Activated CD4-positive, alpha-beta memory T cell treated with anti-CD3 and anti-CD28 coated beads for 36 hours (primary cell): ENCODE results near the gene RPRD1B. TPM values are rescaled to one million over a fixed set of nuclear protein-coding genes. Genes with fewer than 3 reads are reported as not detected.

Experiments used
- CTCF ChIA-PET: fragments of 350-600 bp; sonication (Branson Sonifier 250); formaldehyde crosslinking; loops from one replicate; lab custom pipeline; 2021; ENCODE audit warnings: antibody characterized with exemption, inconsistent platforms; lab: Charles Lee
- POLR2A ChIA-PET: fragments of 350-600 bp; sonication (Branson Sonifier 250); formaldehyde crosslinking; loops from one replicate; lab custom pipeline; 2021; ENCODE audit warnings: antibody characterized with exemption; lab: Charles Lee
- DNase-seq: peaks from one replicate; pipeline ENCODE4 v3.0.0-alpha.2; 2020
- H3K27ac Mint-ChIP-seq: one replicate; pipeline ENCODE4 v1.8.0; 2021; ENCODE audit warnings: mixed read lengths
- H3K27me3 Mint-ChIP-seq: one replicate; pipeline ENCODE4 v1.8.0; 2021; ENCODE audit warnings: mixed read lengths
- H3K36me3 Mint-ChIP-seq: one replicate; pipeline ENCODE4 v1.8.0; 2021; ENCODE audit warnings: mixed read lengths
- H3K4me1 Mint-ChIP-seq: one replicate; pipeline ENCODE4 v1.8.0; 2021; ENCODE audit warnings: low read depth, mixed read lengths
- H3K4me3 Mint-ChIP-seq: one replicate; pipeline ENCODE4 v1.8.0; 2021; ENCODE audit warnings: mild to moderate bottlenecking, mixed read lengths
- H3K9me3 Mint-ChIP-seq: one replicate; pipeline ENCODE4 v1.8.0; 2021; ENCODE audit warnings: mixed read lengths
- intact Hi-C: fragments of 100-400 bp; cut with micrococcal nuclease; formaldehyde crosslinking; loops from one replicate; pipeline ENCODE4 v1.15.1; 2023
- total RNA-seq, 2 experiments: library from RNA; stranded (reverse); gene quantifications; one replicate each; pipeline ENCODE4 v1.2.3, GENCODE V29; 2021

RPRD1B gene
- total RNA-seq, 2 experiments from 2014 or later = 26.2 to 28.9 TPM

- Mint-ChIP-seq H3K36me3 (peaks cover 45% of the 10 kb centered on the region), H3K27me3 (no peaks in the 10 kb centered on the region), H3K9me3 (peaks cover 3% of the 10 kb centered on the region), H3K4me3 (no peak overlapping the region), H3K4me1 (peaks cover 12% of the 10 kb centered on the region), H3K27ac (no peak overlapping the region)
- no peak for DNase-seq
- CTCF ChIA-PET = interaction anchor here (1.2 to 7.1 kb wide), 2 partner anchors 20 to 145 kb away, joined by 4 to 119 read pairs; no protein-coding TSS in a partner anchor
- intact Hi-C loops = no loop called here
- POLR2A ChIA-PET = no interaction called here
Measured at GRCh38 chr20:38078084-38078483, 44.5 kb downstream of the RPRD1B start.

DNA sequence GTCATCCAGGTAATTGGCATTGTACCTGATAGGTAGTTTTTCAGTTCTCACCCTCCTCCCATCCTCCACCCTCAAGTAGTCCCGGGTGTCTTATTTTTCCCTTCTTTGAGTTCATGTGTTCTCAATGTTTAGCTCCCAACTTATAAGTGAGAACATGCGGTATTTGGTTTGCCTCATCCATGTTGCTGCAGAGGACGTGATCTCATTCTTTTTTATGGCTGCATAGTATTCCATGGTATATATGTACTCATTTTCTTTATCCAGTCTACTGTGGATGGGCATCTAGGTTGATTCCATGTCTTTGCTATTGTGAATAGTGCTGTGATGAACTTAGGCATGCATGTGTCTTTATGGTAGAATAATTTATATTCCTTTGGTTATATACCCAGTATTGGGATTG is 45.8 kb downstream of the RPRD1B start:
- DNase-seq = no peak
- peaks cover 3% of the 10 kb centered on the region for H3K9me3 Mint-ChIP-seq
- H3K4me1 Mint-ChIP-seq = peaks cover 2% of the 10 kb centered on the region
- CTCF ChIA-PET = interaction anchor here (1.3 kb wide), 1 partner anchor 21 kb away, joined by 4 read pairs; no protein-coding TSS in a partner anchor
- H3K36me3 Mint-ChIP-seq = peaks cover 46% of the 10 kb centered on the region
- H3K27me3 Mint-ChIP-seq = no peaks in the 10 kb centered on the region
- no peak overlapping the region for H3K27ac Mint-ChIP-seq
- POLR2A ChIA-PET = no interaction called here
- no peak overlapping the region for H3K4me3 Mint-ChIP-seq
- intact Hi-C loops = no loop called here

GRCh38 chr20:38081575-38081974 is 48.0 kb downstream of the RPRD1B start:
- Mint-ChIP-seq H3K36me3 (peaks cover 56% of the 10 kb centered on the region), H3K27me3 (no peaks in the 10 kb centered on the region), H3K27ac (no peak overlapping the region), H3K4me1 (no peaks in the 10 kb centered on the region), H3K4me3 (no peak overlapping the region), H3K9me3 (peaks cover 3% of the 10 kb centered on the region)
- ChIA-PET POLR2A (no interaction called here), CTCF (interaction anchor here (1.1 to 1.2 kb wide), 2 partner anchors 9 to 140 kb away, joined by 3 to 5 read pairs; no protein-coding TSS in a partner anchor)
- intact Hi-C loops = no loop called here
- DNase-seq = no peak

- H3K27me3 Mint-ChIP-seq = no peaks in the 10 kb centered on the region
- peaks cover 3% of the 10 kb centered on the region for H3K9me3 Mint-ChIP-seq
- no peaks in the 10 kb centered on the region for H3K4me1 Mint-ChIP-seq
- ChIA-PET CTCF (interaction anchor here (0.8 to 1.5 kb wide), 2 partner anchors 10 to 25 kb away, joined by 3 to 14 read pairs; no protein-coding TSS in a partner anchor), POLR2A (no interaction called here)
- H3K36me3 Mint-ChIP-seq = peaks cover 57% of the 10 kb centered on the region
- intact Hi-C loops = no loop called here
- no peak for DNase-seq
- no peak overlapping the region for H3K4me3 Mint-ChIP-seq
- H3K27ac Mint-ChIP-seq = no peak overlapping the region
Measured at GRCh38 chr20:38082894-38083293, 49.3 kb downstream of the RPRD1B start.

- no peak overlapping the region for H3K4me3 Mint-ChIP-seq
- no peak for DNase-seq
- H3K4me1 Mint-ChIP-seq = no peaks in the 10 kb centered on the region
- POLR2A ChIA-PET = no interaction called here
- H3K27me3 Mint-ChIP-seq = no peaks in the 10 kb centered on the region
- no peak overlapping the region for H3K27ac Mint-ChIP-seq
- peaks cover 3% of the 10 kb centered on the region for H3K9me3 Mint-ChIP-seq
- peaks cover 54% of the 10 kb centered on the region for H3K36me3 Mint-ChIP-seq
- intact Hi-C loops = no loop called here
- CTCF ChIA-PET = interaction anchor here (0.6 to 1.5 kb wide), 2 partner anchors 10 to 916 kb away, joined by 3 to 14 read pairs; no protein-coding TSS in a partner anchor
Measured at GRCh38 chr20:38083338-38084048, 49.9 kb downstream of the RPRD1B start.

DNA sequence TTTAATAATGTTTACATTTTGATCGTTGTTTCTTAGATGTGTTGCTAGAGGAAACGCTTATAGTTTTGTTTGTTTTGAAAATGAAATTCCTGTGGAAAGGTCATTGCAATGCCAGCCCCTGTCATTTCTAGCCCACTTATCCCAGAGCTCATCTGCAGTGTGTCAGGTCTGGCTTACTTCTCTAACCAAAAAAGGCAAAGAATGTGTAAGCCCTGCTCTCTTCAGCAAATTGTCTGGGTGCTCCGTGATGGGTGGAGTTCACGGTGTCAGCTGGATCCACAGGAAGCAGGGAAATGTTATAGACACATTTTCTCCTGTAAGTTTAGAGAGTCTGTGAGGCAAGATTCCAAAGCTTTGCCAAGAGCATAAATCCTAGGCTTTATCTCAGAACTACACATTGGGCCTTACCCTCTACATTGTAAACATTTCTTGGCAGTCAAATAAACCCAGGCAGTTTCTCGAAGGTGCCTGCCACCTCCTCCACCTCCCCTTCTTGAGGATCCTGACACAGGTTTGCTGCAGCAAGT is 50.9 kb downstream of the RPRD1B start:
- H3K4me3 Mint-ChIP-seq = no peak overlapping the region
- ChIA-PET CTCF (interaction anchor here (1.3 kb wide), 1 partner anchor 11 kb away, joined by 4 read pairs; no protein-coding TSS in a partner anchor), POLR2A (no interaction called here)
- no peak overlapping the region for H3K27ac Mint-ChIP-seq
- H3K36me3 Mint-ChIP-seq = peaks cover 49% of the 10 kb centered on the region
- no peaks in the 10 kb centered on the region for H3K9me3 Mint-ChIP-seq
- H3K27me3 Mint-ChIP-seq = no peaks in the 10 kb centered on the region
- intact Hi-C loops = no loop called here
- H3K4me1 Mint-ChIP-seq = no peaks in the 10 kb centered on the region
- DNase-seq = no peak

DNA sequence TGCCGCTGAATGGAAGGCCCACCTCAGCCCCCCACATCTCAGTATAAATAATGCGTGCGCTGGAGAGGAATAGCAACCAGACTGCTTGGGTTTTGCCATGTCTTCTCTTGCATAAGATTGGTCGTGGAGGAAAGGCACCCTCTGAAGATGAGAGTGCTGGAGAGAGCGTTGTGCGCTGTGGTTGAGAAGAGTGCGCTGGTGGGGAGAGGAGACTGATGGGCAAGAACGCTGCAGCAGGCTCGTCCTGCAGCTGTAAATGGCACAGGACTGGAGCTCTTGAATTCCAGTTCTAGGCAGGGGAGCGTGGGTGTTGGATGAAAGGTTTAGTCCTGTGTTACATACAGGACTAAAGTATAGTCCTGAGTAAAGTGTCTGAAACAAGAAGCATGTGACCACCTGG is 51.5 kb downstream of the RPRD1B start:
- Mint-ChIP-seq H3K9me3 (no peaks in the 10 kb centered on the region), H3K4me1 (no peaks in the 10 kb centered on the region), H3K4me3 (no peak overlapping the region), H3K36me3 (peaks cover 45% of the 10 kb centered on the region), H3K27ac (no peak overlapping the region), H3K27me3 (no peaks in the 10 kb centered on the region)
- intact Hi-C loops = no loop called here
- ChIA-PET CTCF (interaction anchor here (1.3 kb wide), 1 partner anchor 12 kb away, joined by 4 read pairs; no protein-coding TSS in a partner anchor), POLR2A (no interaction called here)
- DNase-seq = no peak

- Mint-ChIP-seq H3K27me3 (no peaks in the 10 kb centered on the region), H3K4me3 (no peak overlapping the region), H3K27ac (no peak overlapping the region), H3K4me1 (peaks cover 23% of the 10 kb centered on the region), H3K9me3 (no peaks in the 10 kb centered on the region), H3K36me3 (peaks cover 37% of the 10 kb centered on the region)
- POLR2A ChIA-PET = no interaction called here
- CTCF ChIA-PET = interaction anchor here (3.9 kb wide), 1 partner anchor 16 kb away, joined by 16 read pairs; no protein-coding TSS in a partner anchor
- no peak for DNase-seq
- intact Hi-C loops = no loop called here
Measured at GRCh38 chr20:38089500-38089899, 56.0 kb downstream of the RPRD1B start.

DNA sequence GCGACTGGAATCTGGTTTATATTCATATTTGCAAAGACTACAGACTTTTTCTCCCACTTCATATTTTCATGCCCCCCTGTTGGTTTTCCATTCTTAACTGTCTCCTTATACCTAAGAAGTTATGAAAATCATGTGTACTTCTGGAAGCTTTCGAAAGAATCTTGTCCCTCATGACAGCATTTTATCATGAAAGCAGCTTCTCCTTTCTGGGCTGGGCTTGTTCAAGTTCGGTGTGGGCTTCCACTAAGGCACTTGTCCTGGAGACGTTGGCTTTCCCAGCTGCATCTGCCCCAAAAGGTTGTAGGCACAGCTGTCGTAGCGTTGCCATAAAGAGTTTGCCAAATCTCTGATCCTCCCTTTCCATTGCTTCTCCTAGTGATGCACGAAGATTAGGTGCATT is 56.5 kb downstream of the RPRD1B start:
- ChIA-PET CTCF (interaction anchor here (2.0 to 3.9 kb wide), 2 partner anchors 17 to 131 kb away, joined by 7 to 16 read pairs; no protein-coding TSS in a partner anchor), POLR2A (no interaction called here)
- Mint-ChIP-seq H3K36me3 (peaks cover 33% of the 10 kb centered on the region), H3K4me1 (peaks cover 29% of the 10 kb centered on the region), H3K27ac (no peak overlapping the region), H3K27me3 (no peaks in the 10 kb centered on the region), H3K4me3 (no peak overlapping the region), H3K9me3 (no peaks in the 10 kb centered on the region)
- intact Hi-C loops = no loop called here
- DNase-seq = no peak

GRCh38 chr20:38091441-38092216 is 58.1 kb downstream of the RPRD1B start:
- Mint-ChIP-seq H3K36me3 (peaks cover 24% of the 10 kb centered on the region), H3K4me1 (peaks cover 30% of the 10 kb centered on the region), H3K27ac (peak overlapping the region; percentile 53), H3K27me3 (no peaks in the 10 kb centered on the region), H3K9me3 (no peaks in the 10 kb centered on the region), H3K4me3 (no peak overlapping the region)
- intact Hi-C loops = no loop called here
- CTCF ChIA-PET = interaction anchor here (1.0 to 3.9 kb wide), 3 partner anchors 18 to 130 kb away, joined by 3 to 16 read pairs (median 7); no protein-coding TSS in a partner anchor
- DNase-seq = no peak
- POLR2A ChIA-PET = no interaction called here

- Mint-ChIP-seq H3K36me3 (peaks cover 19% of the 10 kb centered on the region), H3K4me3 (no peak overlapping the region), H3K9me3 (no peaks in the 10 kb centered on the region), H3K27ac (no peak overlapping the region), H3K27me3 (no peaks in the 10 kb centered on the region), H3K4me1 (peaks cover 30% of the 10 kb centered on the region)
- no peak for DNase-seq
- POLR2A ChIA-PET = no interaction called here
- CTCF ChIA-PET = interaction anchor here (2.0 kb wide), 1 partner anchor 129 kb away, joined by 7 read pairs; no protein-coding TSS in a partner anchor
- intact Hi-C loops = no loop called here
Measured at GRCh38 chr20:38092260-38092857, 58.8 kb downstream of the RPRD1B start.
